Body of pancreas (tissue), 4 donors: ENCODE results near the gene TIMM22.
"Not testable (repeated sequence)": the region's sequence is repeated elsewhere in the genome, so short reads cannot be mapped to it uniquely, and the experiment has no call there.

Experiments used
- POLR2A ChIP-seq, 3 donors: fragments of 450-650 bp; IDR thresholded peaks; one replicate each; pipeline ENCODE4 v1.6.1; 2016; ENCODE audit warnings: antibody characterized with exemption in 3 of 3, mild to moderate bottlenecking in 2 of 3
- TF ChIP-seq, protein P1 (sequence below), 7 experiments: fragments of 450-650 bp in 4 of 7; fragments of 200-600 bp in 3 of 7; sonication (generic) in 3 of 7; IDR thresholded peaks; one replicate each; pipeline ENCODE4 v1.5.1; 2016 to 2019; ENCODE audit warnings: antibody characterized with exemption in 7 of 7

GRCh38 chr17:1048516-1049115 lies 51.7 kb downstream of the TIMM22 start:
- TF ChIP-seq, protein P1, sequence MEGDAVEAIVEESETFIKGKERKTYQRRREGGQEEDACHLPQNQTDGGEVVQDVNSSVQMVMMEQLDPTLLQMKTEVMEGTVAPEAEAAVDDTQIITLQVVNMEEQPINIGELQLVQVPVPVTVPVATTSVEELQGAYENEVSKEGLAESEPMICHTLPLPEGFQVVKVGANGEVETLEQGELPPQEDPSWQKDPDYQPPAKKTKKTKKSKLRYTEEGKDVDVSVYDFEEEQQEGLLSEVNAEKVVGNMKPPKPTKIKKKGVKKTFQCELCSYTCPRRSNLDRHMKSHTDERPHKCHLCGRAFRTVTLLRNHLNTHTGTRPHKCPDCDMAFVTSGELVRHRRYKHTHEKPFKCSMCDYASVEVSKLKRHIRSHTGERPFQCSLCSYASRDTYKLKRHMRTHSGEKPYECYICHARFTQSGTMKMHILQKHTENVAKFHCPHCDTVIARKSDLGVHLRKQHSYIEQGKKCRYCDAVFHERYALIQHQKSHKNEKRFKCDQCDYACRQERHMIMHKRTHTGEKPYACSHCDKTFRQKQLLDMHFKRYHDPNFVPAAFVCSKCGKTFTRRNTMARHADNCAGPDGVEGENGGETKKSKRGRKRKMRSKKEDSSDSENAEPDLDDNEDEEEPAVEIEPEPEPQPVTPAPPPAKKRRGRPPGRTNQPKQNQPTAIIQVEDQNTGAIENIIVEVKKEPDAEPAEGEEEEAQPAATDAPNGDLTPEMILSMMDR (IDR thresholded peaks at IDR 0.05) = not testable (repeated sequence)
- not testable (repeated sequence) for TF ChIP-seq POLR2A (IDR thresholded peaks at IDR 0.05)
